ENCODE data around the gene LDB3.

Gene LDB3, protein sequence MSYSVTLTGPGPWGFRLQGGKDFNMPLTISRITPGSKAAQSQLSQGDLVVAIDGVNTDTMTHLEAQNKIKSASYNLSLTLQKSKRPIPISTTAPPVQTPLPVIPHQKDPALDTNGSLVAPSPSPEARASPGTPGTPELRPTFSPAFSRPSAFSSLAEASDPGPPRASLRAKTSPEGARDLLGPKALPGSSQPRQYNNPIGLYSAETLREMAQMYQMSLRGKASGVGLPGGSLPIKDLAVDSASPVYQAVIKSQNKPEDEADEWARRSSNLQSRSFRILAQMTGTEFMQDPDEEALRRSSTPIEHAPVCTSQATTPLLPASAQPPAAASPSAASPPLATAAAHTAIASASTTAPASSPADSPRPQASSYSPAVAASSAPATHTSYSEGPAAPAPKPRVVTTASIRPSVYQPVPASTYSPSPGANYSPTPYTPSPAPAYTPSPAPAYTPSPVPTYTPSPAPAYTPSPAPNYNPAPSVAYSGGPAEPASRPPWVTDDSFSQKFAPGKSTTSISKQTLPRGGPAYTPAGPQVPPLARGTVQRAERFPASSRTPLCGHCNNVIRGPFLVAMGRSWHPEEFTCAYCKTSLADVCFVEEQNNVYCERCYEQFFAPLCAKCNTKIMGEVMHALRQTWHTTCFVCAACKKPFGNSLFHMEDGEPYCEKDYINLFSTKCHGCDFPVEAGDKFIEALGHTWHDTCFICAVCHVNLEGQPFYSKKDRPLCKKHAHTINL

DNA sequence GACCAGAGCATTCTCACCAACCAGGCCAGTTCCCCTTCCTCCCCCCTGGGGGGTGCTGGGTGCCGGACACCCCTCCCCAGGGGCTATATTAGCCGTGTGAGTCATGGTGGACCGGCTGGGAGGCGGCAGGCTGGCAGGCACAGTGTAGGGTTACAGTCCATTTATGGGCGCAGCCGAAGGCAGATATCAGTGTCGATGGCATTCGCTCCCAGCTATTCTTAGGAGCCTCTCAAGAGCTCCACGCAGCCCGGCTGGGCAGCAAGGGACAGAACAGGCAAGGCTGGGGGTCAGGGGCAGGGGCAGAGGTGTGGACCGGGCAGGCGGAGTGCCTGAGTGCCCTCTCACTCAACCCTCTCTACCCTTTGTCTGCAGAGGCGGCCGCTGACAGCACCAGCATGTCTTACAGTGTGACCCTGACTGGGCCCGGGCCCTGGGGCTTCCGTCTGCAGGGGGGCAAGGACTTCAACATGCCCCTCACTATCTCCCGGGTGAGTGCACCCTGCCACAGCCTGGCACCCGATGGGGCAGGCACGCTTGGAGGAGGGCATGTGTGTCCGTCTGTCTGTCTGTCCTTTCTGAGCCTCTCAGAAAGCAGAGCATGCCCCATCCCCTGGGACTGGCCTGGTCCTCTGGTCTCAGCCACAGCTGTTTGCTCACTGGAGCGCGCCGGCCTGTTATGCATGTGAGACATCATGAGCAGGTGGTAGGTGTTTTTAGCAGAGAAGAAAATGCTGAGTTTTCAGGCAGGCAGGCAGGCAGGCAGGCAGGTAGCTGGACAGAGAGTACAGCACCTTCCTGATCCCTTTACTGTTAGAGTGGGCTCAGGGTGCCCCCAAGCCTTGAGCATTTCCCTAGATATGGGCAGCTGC, at the start of gene LDB3:
TSS of gene LDB3 (plus strand) at position 215 of the 869 bp plus-strand sequence. CDS start at position 396, 181 bp downstream.
- peak within 1 kb of the TSS in 1 of 2 donors; percentile 37 for H3K4me3 ChIP-seq (ENCODE audit: low read length in 2 of 2)
- no peaks in the 10 kb centered on the region for H3K27me3 ChIP-seq (ENCODE audit: control insufficient read depth in 2 of 2, insufficient read depth in 2 of 2, low read length in 2 of 2)
- no peak within 1 kb of the TSS for H3K9ac ChIP-seq (ENCODE audit: low read depth in 1 of 2, low read length in 2 of 2)
- H3K27ac ChIP-seq (ENCODE audit: low read depth in 2 of 2, low read length in 2 of 2) = peak within 1 kb of the TSS; percentile 32 to 61
- peaks cover 20 to 24% of the 10 kb centered on the region in 2 donors for H3K4me1 ChIP-seq (ENCODE audit: control insufficient read depth in 2 of 2, insufficient read depth in 2 of 2, low read length in 2 of 2)
- no peaks in the 10 kb centered on the region for H3K9me3 ChIP-seq (ENCODE audit: control insufficient read depth in 2 of 2, low read length in 2 of 2)
- no peaks in the 10 kb centered on the region for H3K36me3 ChIP-seq (ENCODE audit: control insufficient read depth in 2 of 2, insufficient read depth in 2 of 2, low read length in 2 of 2)

DNA sequence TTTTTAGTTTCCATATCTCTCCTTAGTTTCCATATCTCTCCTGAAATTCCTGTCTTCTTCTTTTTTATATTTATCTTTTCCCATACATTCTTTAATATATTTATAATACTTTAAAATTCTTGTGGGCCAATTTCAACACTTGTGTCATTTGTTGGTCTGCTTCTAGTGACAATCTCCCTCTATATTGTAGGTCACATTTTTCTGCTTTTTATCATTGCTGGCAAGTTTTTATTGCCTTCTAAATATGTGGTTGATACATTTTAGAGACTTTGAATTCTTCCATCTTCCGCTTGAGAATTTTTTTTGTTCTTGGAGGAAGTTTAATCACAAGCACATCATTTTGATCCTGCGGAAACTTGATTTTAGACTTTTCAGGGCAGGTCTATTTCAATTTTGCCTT, 40.0 kb upstream of the LDB3 start:
- Histone ChIP-seq H3K9ac (ENCODE audit: low read depth in 1 of 2, low read length in 2 of 2) (no peak overlapping the region), H3K27me3 (ENCODE audit: control insufficient read depth in 2 of 2, insufficient read depth in 2 of 2, low read length in 2 of 2) (peaks cover 0 to 7% of the 10 kb centered on the region in 2 donors), H3K36me3 (ENCODE audit: control insufficient read depth in 2 of 2, insufficient read depth in 2 of 2, low read length in 2 of 2) (no peaks in the 10 kb centered on the region), H3K9me3 (ENCODE audit: control insufficient read depth in 2 of 2, low read length in 2 of 2) (no peaks in the 10 kb centered on the region), H3K4me1 (ENCODE audit: control insufficient read depth in 2 of 2, insufficient read depth in 2 of 2, low read length in 2 of 2) (peaks cover 0 to 3% of the 10 kb centered on the region in 2 donors), H3K4me3 (ENCODE audit: low read length in 2 of 2) (no peak overlapping the region), H3K27ac (ENCODE audit: low read depth in 2 of 2, low read length in 2 of 2) (no peak overlapping the region)

DNA sequence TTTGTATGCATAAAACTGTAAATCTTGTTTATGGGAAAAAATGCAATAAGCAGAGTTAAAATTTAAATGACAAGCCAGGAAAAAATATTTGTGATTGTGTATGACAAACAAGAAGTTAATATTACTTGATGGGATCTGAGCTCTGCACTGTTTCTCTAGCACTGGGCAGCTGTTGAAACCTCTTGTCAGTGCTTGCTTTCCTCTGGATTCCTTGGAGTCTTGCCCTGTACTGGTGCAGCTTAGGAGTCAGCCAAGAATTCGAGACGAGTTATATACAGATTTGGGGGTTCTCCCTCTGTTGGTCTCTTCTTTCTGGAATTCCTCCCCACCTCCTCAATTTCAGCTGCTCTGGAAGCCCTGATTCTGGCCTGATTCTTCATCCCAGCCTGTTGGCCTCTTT, 38.2 kb upstream of the LDB3 start:
- Histone ChIP-seq H3K9me3 (ENCODE audit: control insufficient read depth in 2 of 2, low read length in 2 of 2) (no peaks in the 10 kb centered on the region), H3K4me3 (ENCODE audit: low read length in 2 of 2) (no peak overlapping the region), H3K27ac (ENCODE audit: low read depth in 2 of 2, low read length in 2 of 2) (no peak overlapping the region), H3K9ac (ENCODE audit: low read depth in 1 of 2, low read length in 2 of 2) (no peak overlapping the region), H3K4me1 (ENCODE audit: control insufficient read depth in 2 of 2, insufficient read depth in 2 of 2, low read length in 2 of 2) (peaks cover 0 to 3% of the 10 kb centered on the region in 2 donors), H3K27me3 (ENCODE audit: control insufficient read depth in 2 of 2, insufficient read depth in 2 of 2, low read length in 2 of 2) (peaks cover 0 to 7% of the 10 kb centered on the region in 2 donors), H3K36me3 (ENCODE audit: control insufficient read depth in 2 of 2, insufficient read depth in 2 of 2, low read length in 2 of 2) (no peaks in the 10 kb centered on the region)

DNA sequence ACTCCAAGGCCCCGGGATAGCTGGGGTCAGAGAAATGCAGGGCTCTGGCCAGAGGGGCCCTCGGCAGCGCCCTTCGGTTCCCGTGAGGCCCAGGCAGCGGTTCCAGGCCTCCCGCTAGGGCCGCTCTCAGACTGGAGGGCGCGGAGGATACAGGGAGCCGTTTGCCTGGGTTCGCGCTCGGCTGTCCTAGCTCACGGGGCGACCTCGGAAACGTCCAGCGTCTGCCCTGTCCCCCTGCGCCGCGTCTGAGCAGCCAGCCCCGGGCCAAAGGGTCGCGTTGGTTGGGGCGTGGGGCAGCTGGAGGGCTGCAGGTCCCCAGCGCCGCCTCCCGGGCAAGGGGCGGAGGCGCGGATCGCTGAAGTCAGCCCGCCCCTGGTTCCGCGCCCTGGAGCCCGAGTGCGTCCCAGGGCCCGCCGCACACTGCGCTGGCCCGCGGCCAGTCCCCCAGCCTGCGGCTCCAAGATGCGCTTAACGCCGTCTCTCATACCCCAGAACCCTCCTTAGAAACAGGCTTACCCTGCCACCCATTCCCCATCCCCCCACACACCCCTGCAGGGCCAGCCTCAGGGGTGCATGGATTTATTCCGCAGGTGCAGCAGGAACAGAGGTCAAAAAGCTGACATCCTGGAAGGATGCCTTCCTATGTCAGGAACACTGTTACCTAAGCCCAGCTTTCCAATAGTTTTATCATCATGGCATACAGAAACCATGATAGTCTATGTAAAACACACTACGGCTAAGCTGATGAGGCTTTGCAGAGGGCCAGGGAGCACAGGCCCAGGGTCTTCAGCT, 36.1 kb upstream of the LDB3 start:
- Histone ChIP-seq H3K9ac (ENCODE audit: low read depth in 1 of 2, low read length in 2 of 2) (peak overlapping the region in 1 of 2 donors; percentile 24), H3K36me3 (ENCODE audit: control insufficient read depth in 2 of 2, insufficient read depth in 2 of 2, low read length in 2 of 2) (no peaks in the 10 kb centered on the region), H3K9me3 (ENCODE audit: control insufficient read depth in 2 of 2, low read length in 2 of 2) (no peaks in the 10 kb centered on the region), H3K27me3 (ENCODE audit: control insufficient read depth in 2 of 2, insufficient read depth in 2 of 2, low read length in 2 of 2) (peaks cover 0 to 7% of the 10 kb centered on the region in 2 donors), H3K27ac (ENCODE audit: low read depth in 2 of 2, low read length in 2 of 2) (no peak overlapping the region), H3K4me1 (ENCODE audit: control insufficient read depth in 2 of 2, insufficient read depth in 2 of 2, low read length in 2 of 2) (peaks cover 0 to 6% of the 10 kb centered on the region in 2 donors), H3K4me3 (ENCODE audit: low read length in 2 of 2) (peak overlapping the region; percentile 44 to 59)

DNA sequence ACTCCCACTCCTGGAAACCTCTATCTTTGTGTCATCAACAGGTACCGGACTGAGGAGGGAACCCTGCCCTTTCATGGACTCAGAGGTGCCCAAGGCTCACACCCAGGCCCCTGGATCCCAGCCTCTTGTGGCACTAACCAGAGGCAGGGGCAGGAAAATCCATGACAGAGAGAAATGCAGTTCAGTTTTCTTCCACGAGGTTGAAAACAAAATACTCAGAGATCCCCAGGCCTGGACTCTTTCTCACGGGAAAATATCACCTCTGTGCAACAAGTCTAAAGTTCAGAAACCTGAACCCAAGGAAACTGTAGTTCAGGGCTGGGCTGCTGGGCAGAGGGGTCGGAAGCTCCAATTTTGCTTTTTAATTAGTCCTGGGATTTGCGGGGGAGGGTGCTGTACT, 35.4 kb upstream of the LDB3 start:
- Histone ChIP-seq H3K9ac (ENCODE audit: low read depth in 1 of 2, low read length in 2 of 2) (no peak overlapping the region), H3K9me3 (ENCODE audit: control insufficient read depth in 2 of 2, low read length in 2 of 2) (no peaks in the 10 kb centered on the region), H3K27ac (ENCODE audit: low read depth in 2 of 2, low read length in 2 of 2) (no peak overlapping the region), H3K36me3 (ENCODE audit: control insufficient read depth in 2 of 2, insufficient read depth in 2 of 2, low read length in 2 of 2) (no peaks in the 10 kb centered on the region), H3K4me1 (ENCODE audit: control insufficient read depth in 2 of 2, insufficient read depth in 2 of 2, low read length in 2 of 2) (peaks cover 0 to 6% of the 10 kb centered on the region in 2 donors), H3K4me3 (ENCODE audit: low read length in 2 of 2) (no peak overlapping the region), H3K27me3 (ENCODE audit: control insufficient read depth in 2 of 2, insufficient read depth in 2 of 2, low read length in 2 of 2) (peaks cover 0 to 7% of the 10 kb centered on the region in 2 donors)

DNA sequence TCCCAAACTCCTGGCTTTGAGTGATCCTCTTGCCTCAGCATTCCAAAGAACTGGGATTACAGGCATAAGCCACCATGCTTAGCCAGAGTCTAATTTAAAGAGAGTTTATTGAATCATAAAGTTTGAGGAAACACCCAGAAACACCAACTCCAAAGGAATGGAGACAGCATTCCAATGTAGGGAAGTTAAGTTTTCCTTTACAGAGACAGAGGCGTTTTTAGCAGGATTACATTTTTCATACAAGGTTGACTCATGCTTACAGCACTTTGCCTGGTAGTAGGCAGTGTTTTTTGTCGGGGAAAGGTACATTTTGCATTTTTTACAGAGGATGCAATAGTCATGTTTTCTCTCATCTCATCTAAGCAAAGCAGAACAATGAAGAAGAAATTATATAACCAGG, 32.9 kb upstream of the LDB3 start:
- Histone ChIP-seq H3K9me3 (ENCODE audit: control insufficient read depth in 2 of 2, low read length in 2 of 2) (no peaks in the 10 kb centered on the region), H3K27ac (ENCODE audit: low read depth in 2 of 2, low read length in 2 of 2) (no peak overlapping the region), H3K9ac (ENCODE audit: low read depth in 1 of 2, low read length in 2 of 2) (no peak overlapping the region), H3K4me1 (ENCODE audit: control insufficient read depth in 2 of 2, insufficient read depth in 2 of 2, low read length in 2 of 2) (peaks cover 0 to 6% of the 10 kb centered on the region in 2 donors), H3K27me3 (ENCODE audit: control insufficient read depth in 2 of 2, insufficient read depth in 2 of 2, low read length in 2 of 2) (peaks cover 0 to 7% of the 10 kb centered on the region in 2 donors), H3K4me3 (ENCODE audit: low read length in 2 of 2) (no peak overlapping the region), H3K36me3 (ENCODE audit: control insufficient read depth in 2 of 2, insufficient read depth in 2 of 2, low read length in 2 of 2) (no peaks in the 10 kb centered on the region)

DNA sequence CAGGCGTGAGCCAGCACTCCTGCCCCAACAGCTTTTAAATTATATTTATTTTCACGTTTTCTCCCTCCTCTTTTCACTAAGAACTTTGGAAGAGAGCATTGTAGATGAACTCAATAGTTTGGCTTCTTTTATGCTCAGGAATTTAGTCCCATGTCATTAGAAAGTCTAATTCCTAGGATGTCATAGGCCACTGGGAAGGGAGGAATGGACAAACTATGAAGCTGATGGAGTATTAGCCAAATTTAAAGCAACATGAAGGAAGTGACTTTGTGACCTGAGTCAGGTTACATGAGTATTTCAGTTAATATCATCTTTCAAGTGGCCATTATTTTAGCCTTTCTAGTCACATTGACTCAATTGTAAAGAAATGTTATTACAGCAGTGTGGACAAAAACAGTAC, 32.0 kb upstream of the LDB3 start:
- Histone ChIP-seq H3K4me1 (ENCODE audit: control insufficient read depth in 2 of 2, insufficient read depth in 2 of 2, low read length in 2 of 2) (peaks cover 0 to 6% of the 10 kb centered on the region in 2 donors), H3K27ac (ENCODE audit: low read depth in 2 of 2, low read length in 2 of 2) (no peak overlapping the region), H3K27me3 (ENCODE audit: control insufficient read depth in 2 of 2, insufficient read depth in 2 of 2, low read length in 2 of 2) (peaks cover 0 to 7% of the 10 kb centered on the region in 2 donors), H3K4me3 (ENCODE audit: low read length in 2 of 2) (no peak overlapping the region), H3K9me3 (ENCODE audit: control insufficient read depth in 2 of 2, low read length in 2 of 2) (no peaks in the 10 kb centered on the region), H3K9ac (ENCODE audit: low read depth in 1 of 2, low read length in 2 of 2) (no peak overlapping the region), H3K36me3 (ENCODE audit: control insufficient read depth in 2 of 2, insufficient read depth in 2 of 2, low read length in 2 of 2) (no peaks in the 10 kb centered on the region)

DNA sequence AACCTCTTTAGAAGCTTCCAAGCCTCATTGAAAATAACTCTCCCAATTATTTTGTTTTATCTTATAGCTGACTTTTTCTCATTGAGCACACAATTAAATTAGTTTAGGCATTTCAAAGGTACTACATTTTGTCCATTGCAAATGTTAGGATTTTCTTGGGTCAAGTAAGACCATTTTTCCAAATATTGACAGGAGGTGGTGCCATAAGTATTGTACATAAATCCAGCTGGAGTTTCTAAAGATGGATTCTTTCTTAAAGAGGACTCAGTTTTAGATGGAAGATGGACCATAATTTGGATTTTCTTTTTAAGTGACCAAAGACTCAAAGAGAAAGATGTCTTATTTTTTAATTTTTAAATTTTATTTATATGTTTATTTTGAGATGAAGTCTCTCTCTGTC, 26.3 kb upstream of the LDB3 start:
- no peaks in the 10 kb centered on the region for H3K4me1 ChIP-seq (ENCODE audit: control insufficient read depth in 2 of 2, insufficient read depth in 2 of 2, low read length in 2 of 2)
- H3K4me3 ChIP-seq (ENCODE audit: low read length in 2 of 2) = no peak overlapping the region
- H3K27me3 ChIP-seq (ENCODE audit: control insufficient read depth in 2 of 2, insufficient read depth in 2 of 2, low read length in 2 of 2) = no peaks in the 10 kb centered on the region
- no peak overlapping the region for H3K27ac ChIP-seq (ENCODE audit: low read depth in 2 of 2, low read length in 2 of 2)
- no peaks in the 10 kb centered on the region for H3K9me3 ChIP-seq (ENCODE audit: control insufficient read depth in 2 of 2, low read length in 2 of 2)
- no peak overlapping the region for H3K9ac ChIP-seq (ENCODE audit: low read depth in 1 of 2, low read length in 2 of 2)
- no peaks in the 10 kb centered on the region for H3K36me3 ChIP-seq (ENCODE audit: control insufficient read depth in 2 of 2, insufficient read depth in 2 of 2, low read length in 2 of 2)

DNA sequence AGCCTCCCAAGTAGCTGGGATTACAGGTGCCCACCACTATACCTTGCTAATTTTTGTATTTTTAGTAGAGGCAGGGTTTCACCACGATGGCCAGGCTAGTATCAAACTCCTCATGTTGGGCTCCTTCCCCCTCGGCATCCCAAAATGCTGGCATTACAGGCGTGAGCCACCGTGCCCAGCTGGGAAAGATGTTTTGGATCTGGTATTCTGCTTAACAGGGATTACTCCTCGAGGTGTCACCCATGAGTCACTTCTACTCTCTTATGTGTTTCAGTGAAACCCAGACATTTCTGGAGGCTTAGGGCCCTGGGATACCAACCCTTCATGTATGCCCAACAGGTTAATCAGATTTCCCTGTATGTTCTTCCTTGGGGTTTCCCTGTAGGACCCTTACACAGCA, 25.8 kb upstream of the LDB3 start:
- no peaks in the 10 kb centered on the region for H3K36me3 ChIP-seq (ENCODE audit: control insufficient read depth in 2 of 2, insufficient read depth in 2 of 2, low read length in 2 of 2)
- H3K9me3 ChIP-seq (ENCODE audit: control insufficient read depth in 2 of 2, low read length in 2 of 2) = no peaks in the 10 kb centered on the region
- H3K27me3 ChIP-seq (ENCODE audit: control insufficient read depth in 2 of 2, insufficient read depth in 2 of 2, low read length in 2 of 2) = no peaks in the 10 kb centered on the region
- no peaks in the 10 kb centered on the region for H3K4me1 ChIP-seq (ENCODE audit: control insufficient read depth in 2 of 2, insufficient read depth in 2 of 2, low read length in 2 of 2)
- no peak overlapping the region for H3K27ac ChIP-seq (ENCODE audit: low read depth in 2 of 2, low read length in 2 of 2)
- no peak overlapping the region for H3K9ac ChIP-seq (ENCODE audit: low read depth in 1 of 2, low read length in 2 of 2)
- H3K4me3 ChIP-seq (ENCODE audit: low read length in 2 of 2) = no peak overlapping the region
